ENCODE measurements around the gene RAB40C.

RAB40C gene

DNA sequence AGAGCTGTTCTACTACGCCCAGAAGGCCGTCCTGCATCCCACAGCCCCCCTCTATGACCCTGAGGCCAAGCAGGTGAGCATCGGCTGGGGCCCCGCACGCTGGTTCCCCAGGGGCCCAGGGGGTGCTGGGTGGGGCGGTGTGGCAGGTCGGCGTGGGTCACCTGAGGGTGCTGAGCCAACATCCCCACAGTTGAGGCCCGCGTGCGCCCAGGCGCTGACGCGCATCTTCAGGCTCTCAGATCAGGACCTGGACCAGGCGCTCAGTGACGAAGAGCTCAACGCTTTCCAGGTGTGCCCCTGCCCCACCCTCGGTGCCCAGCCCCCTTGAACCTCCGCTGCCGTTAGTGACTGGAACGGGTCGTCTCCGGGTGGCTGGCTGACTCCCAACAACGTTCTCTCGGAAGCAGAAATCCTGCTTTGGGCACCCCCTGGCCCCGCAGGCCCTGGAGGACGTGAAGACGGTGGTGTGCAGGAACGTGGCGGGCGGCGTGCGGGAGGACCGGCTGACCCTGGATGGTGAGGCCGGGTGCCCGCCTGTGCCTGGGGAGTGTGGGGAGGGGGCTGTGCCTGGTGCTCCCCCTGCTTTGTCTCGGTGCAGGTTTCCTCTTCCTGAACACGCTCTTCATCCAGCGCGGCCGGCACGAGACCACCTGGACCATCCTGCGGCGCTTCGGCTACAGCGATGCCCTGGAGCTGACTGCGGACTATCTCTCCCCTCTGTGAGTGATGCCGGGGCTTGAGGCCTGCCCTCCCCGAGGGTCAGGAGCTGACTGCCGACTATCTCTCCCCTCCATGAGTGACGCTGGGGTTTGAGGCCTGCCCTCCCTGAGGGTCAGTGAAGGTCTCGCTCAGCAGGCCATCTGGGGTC, 80.9 kb downstream of the RAB40C start:
- DNase-seq (ENCODE audit: low read depth), result no peak

DNA sequence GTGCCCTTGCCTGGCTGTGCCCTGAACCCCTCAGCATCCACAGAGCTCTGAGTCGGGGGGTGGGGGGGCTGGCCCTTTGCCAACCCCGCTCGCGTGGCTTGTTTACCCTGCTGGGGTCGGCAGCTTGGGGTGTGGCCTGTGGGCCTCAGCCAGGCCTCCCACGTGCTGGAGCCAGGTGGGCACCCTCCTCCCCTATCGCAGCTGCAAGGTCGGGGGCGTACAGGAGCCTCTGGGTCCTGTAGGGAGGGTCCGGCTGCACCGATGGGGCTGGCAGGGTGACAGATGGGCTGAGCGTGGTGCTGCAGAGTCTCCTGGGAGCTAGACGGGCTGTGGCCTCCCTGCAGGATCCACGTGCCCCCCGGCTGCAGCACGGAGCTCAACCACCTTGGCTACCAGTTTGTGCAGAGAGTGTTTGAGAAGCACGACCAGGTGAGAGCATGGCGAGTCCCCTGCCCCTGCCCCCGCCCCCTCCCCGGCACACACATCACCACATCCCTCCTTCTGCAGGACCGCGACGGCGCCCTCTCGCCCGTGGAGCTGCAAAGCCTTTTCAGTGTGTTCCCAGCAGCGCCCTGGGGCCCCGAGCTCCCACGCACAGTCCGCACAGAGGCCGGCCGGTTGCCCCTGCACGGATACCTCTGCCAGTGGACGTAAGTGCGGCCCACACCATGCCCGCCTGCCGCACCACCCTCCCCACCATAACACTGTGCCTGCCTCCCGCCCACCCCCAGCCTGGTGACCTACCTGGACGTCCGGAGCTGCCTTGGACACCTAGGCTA, 81.7 kb downstream of the RAB40C start:
- DNase-seq (ENCODE audit: low read depth), result no peak

GRCh38 chr16:672371-672770, 82.5 kb downstream of the RAB40C start:
- no peak for DNase-seq (ENCODE audit: low read depth)

DNA sequence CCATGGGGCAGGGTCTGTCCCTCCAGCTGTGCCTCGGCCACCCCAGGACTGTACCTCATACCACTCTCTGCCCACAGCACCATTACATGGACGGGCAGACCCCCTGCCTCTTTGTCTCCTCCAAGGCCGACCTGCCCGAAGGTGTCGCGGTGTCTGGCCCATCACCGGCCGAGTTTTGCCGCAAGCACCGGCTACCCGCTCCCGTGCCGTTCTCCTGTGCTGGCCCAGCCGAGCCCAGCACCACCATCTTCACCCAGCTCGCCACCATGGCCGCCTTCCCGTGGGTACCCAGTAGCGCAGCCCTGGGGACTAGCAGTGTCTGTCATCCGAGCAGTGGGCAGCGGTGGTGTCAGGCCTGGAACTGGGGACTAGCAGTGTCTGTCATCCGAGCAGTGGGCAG, 83.0 kb downstream of the RAB40C start:
- no peak for DNase-seq (ENCODE audit: low read depth)

GRCh38 chr16:673399-673991, 83.6 kb downstream of the RAB40C start:
- DNase-seq (ENCODE audit: low read depth), result no peak

DNA sequence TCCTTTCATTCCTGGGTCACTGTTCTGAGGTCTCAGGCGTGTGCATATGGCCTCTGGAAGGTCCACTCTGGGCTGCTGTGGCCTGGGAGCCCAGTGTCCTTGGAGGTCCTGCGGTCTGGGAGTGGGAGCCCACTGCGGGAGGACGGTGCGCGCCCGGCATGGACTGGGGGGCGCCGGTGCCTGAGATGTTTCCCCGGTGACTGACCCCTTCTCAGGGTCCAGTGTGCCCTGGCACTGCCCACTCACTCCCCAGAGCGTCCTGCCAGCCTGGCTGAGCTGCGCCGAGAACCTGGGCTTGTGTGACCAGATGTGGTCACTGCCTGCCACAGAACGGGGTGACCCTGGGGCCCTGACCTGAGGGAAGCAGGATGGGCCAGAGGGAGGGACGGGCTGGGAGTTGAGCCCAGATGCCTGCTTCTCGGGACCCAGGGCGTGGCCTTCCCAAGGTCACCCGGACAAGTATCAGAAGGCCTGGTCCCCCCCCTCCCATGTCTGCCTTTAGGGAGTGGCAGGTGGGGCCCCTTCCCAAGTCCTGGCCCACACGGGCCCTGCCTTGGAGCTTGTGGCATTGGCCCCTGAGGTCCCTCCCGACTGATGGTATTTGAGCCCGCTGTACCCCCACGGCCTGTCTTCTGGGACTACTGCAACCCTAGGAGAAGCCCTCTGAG, 84.5 kb downstream of the RAB40C start:
- DNase-seq (ENCODE audit: low read depth), result no peak

GRCh38 chr16:674968-675883, 85.4 kb downstream of the RAB40C start, which contains the start of gene RHBDL1:
TSS of gene RHBDL1 (plus strand) at chr16:675671. CDS start at chr16:675791, 120 bp downstream.
- no peak for DNase-seq (ENCODE audit: low read depth)

- DNase-seq (ENCODE audit: low read depth), result no peak
These were observed 86.2 kb downstream of the RAB40C start for GRCh38 chr16:675884-676564.

- DNase-seq (ENCODE audit: low read depth), result no peak
These were observed 86.7 kb downstream of the RAB40C start for GRCh38 chr16:676565-676902.

DNA sequence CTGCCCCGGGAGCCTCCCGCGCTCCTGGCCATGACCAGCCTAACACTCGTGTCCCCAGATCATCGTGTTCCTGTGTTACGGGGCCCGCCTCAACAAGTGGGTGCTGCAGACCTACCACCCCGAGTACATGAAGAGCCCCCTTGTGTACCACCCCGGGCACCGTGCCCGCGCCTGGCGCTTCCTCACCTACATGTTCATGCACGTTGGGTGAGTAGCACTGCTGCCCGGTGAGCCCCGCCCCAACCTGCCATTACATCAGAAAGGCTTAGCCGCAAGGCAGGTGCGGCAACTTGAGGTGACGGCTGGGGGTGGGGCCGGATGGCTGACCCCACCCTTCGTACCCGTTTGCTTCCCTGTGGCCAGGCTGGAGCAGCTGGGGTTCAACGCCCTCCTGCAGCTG, 87.0 kb downstream of the RAB40C start:
- DNase-seq (ENCODE audit: low read depth), result no peak

DNA sequence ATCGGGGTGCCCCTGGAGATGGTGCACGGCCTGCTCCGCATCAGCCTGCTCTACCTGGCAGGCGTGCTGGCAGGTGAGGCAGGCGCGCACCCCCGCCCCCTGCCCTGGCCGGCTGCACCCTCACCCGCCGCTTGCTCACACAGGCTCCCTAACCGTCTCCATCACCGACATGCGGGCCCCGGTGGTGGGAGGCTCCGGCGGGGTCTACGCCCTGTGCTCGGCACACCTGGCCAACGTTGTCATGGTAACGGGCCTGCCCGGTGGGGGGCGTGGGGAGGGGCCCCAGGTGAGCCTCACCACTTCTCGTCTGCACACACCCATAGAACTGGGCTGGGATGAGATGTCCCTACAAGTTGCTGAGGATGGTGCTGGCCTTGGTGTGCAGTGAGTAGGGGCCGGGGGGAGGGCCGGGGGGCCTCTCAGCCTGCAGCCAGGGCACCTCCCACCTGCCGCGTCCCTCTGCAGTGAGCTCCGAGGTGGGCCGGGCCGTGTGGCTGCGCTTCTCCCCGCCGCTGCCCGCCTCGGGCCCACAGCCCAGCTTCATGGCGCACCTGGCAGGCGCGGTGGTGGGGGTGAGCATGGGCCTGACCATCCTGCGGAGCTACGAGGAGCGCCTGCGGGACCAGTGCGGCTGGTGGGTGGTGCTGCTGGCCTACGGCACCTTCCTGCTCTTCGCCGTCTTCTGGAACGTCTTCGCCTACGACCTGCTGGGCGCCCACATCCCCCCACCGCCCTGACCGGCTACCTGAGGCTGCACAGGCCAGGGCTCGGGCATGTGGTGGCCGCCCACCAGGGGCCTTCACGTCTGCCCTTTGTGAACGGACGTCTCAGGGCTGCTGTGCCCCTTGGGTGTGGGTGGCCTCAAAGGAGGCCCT, 87.7 kb downstream of the RAB40C start:
- DNase-seq (ENCODE audit: low read depth), result no peak

DNA sequence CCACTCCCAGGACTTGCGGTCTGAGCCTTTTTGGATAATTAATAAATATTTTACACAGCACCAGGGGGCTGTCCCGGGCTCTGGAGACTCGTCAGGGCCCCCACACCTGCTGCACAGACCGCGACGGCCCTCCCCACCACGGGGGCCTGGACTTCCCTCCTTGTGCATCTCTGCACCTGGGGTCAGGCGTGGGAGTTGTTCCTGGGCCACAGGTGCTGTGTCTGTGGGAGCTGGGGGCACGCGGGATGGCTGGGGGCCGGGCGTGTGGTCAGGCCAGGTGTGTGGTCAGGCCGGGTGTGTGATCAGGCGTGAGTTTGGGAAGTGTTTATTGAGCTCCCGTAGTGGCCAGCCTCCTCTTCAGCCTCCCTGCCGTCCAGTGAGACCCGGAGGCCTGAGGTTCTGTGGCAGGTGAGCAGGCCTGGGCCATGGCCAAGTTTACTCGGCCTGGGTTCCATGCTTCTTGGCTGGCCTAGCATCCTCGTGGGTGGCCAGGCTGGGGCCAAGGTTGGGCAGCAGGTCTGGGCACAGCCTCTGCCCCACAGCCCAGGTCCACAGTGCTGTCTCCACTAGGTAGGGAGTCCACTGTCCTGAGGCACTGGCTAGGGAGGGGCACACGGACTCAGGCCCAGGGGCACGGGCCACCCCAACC, 88.5 kb downstream of the RAB40C start:
- DNase-seq (ENCODE audit: low read depth), result no peak

All from HS-5 (cell line).